ENCODE data around the gene USP37. TPM values are rescaled to one million over a fixed set of nuclear protein-coding genes. Genes with fewer than 3 reads are reported as not detected.

USP37 gene
- total and polyA plus RNA-seq, 12 donors = 2.5 to 30.7 (median 13.3) TPM

GRCh38 chr2:218569661-218570500 is 1.7 kb upstream of the USP37 start:
- H3K27ac ChIP-seq = peak overlapping the region; percentile 96 to 99 (median 97)
- H3K36me3 ChIP-seq (replicated peaks in 1 of 2) = no peaks in the 10 kb centered on the region

DNA sequence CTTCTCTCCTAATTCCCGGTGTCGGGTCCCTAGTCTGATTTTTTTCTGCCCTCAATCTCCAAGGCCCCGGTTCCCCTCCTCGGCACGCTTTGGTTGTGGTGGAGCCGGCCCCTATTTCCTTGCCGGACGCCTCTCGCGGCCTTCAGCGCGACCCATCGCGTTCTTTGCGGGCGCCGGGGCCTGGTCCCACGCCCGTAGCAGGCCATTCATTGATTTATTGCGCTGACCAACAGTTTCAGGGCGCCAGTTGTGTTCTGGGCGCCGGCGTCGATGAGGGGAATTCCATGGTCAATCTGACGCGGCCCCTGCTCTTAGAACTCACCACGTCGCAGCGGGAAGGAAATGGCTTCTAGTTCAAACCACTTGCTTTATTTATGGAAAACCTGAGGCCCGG is 884 bp upstream of the USP37 start:
- Histone ChIP-seq H3K4me3 (peak overlapping the region; percentile 28 to 92 (median 77)), H3K27me3 (no peaks in the 10 kb centered on the region), H3K27ac (peak overlapping the region; percentile 96 to 99 (median 97)), H3K4me1 (replicated peaks in 1 of 2) (peaks cover 21 to 41% of the 10 kb centered on the region in 2 donors), H3K36me3 (replicated peaks in 1 of 2) (no peaks in the 10 kb centered on the region), H3K9me3 (replicated peaks in 1 of 3) (no peaks in the 10 kb centered on the region)
- TF ChIP-seq CTCF (IDR thresholded peaks at IDR 0.05) (no peak), POLR2A (IDR thresholded peaks at IDR 0.05) (no peak)
- 0 to 1% (median 0%) methylated on average over 19 to 31 of the region's 31 CpGs for WGBS, 4 donors
- intact Hi-C loops (cut with DNase I) = no loop called here
- DNase-seq = peak in 6 of 7 donors; percentile 64 to 78 (median 68)

More at GRCh38 chr2:218569661-218570500, 1.7 kb upstream of the USP37 start:
- peak in 1 of 2 donors; percentile 63 for TF ChIP-seq POLR2A (IDR thresholded peaks at IDR 0.05)
- no peak for TF ChIP-seq CTCF (IDR thresholded peaks at IDR 0.05)
- Histone ChIP-seq H3K9me3 (replicated peaks in 1 of 3) (no peaks in the 10 kb centered on the region), H3K4me3 (peak overlapping the region in 2 of 4 donors; percentile 80 to 92), H3K4me1 (replicated peaks in 1 of 2) (peaks cover 21 to 41% of the 10 kb centered on the region in 2 donors), H3K27me3 (no peaks in the 10 kb centered on the region)
- WGBS, 4 donors = 3 to 5% (median 4%) methylated on average over 10 of the region's 10 CpGs
- peak; percentile 48 to 86 (median 76) for DNase-seq
- intact Hi-C loops (cut with DNase I) = loop anchor here in 1 of 2 donors (10.0 kb wide), 1 partner anchor 75 kb away; no protein-coding TSS in a partner anchor

DNA sequence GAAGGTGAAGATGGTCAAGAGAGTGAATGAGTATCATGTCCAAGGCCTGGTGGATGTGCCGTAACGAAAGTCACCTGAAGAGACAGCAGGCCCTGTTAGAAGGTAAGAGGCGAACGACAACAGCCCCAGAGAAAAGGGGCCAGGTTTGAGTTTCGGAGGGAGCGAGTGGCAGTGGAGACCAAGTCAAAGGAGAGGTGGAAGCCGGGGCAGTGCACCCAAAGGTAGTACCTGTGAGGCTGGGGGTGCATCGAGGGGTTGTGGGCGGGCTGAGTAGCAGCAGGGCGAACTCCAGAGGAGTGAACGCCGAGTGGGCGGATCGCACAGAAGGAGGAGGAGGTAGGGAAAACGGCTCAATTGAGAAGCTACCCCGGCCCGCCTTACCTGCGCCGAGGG is 358 bp downstream of the USP37 start:
- Histone ChIP-seq H3K36me3 (replicated peaks in 1 of 2) (no peaks in the 10 kb centered on the region), H3K27me3 (no peaks in the 10 kb centered on the region), H3K9me3 (replicated peaks in 1 of 3) (no peaks in the 10 kb centered on the region), H3K4me3 (peak overlapping the region in 3 of 4 donors; percentile 80 to 95 (median 92)), H3K4me1 (replicated peaks in 1 of 2) (peaks cover 21 to 41% of the 10 kb centered on the region in 2 donors), H3K27ac (peak overlapping the region; percentile 80 to 98 (median 93))
- intact Hi-C loops (cut with DNase I) = no loop called here
- TF ChIP-seq CTCF (IDR thresholded peaks at IDR 0.05) (no peak), POLR2A (IDR thresholded peaks at IDR 0.05) (no peak)
- no peak for DNase-seq
- 0 to 1% (median 1%) methylated on average over 19 of the region's 19 CpGs for WGBS, 4 donors

GRCh38 chr2:218566296-218566695 is 1.9 kb downstream of the USP37 start:
- TF ChIP-seq POLR2A (IDR thresholded peaks at IDR 0.05) (no peak), CTCF (IDR thresholded peaks at IDR 0.05) (no peak)
- DNase-seq = no peak
- peaks cover 21 to 38% of the 10 kb centered on the region in 2 donors for H3K4me1 ChIP-seq (replicated peaks in 1 of 2)
- H3K9me3 ChIP-seq (replicated peaks in 1 of 3) = no peaks in the 10 kb centered on the region
- no peaks in the 10 kb centered on the region for H3K27me3 ChIP-seq
- intact Hi-C loops (cut with DNase I) = no loop called here
- WGBS, 4 donors = 71 to 85% (median 80%) methylated on average over 1 of the region's 1 CpG
- no peak overlapping the region for H3K4me3 ChIP-seq
- no peaks in the 10 kb centered on the region for H3K36me3 ChIP-seq (replicated peaks in 1 of 2)
- peak overlapping the region in 1 of 5 donors; percentile 97 for H3K27ac ChIP-seq

All from adrenal gland (tissue), 12 donors.